ENCODE results near the gene PTPRE.

The PTPRE gene

GRCh38 chr10:128014236-128014635 is 107.3 kb downstream of the PTPRE start:
- DNase-seq (ENCODE audit: low read depth): no peak
- no peak for TF ChIP-seq POLR2A (IDR thresholded peaks at IDR 0.05; ENCODE audit: extremely low read depth, insufficient read length)
- TF ChIP-seq, protein P1, sequence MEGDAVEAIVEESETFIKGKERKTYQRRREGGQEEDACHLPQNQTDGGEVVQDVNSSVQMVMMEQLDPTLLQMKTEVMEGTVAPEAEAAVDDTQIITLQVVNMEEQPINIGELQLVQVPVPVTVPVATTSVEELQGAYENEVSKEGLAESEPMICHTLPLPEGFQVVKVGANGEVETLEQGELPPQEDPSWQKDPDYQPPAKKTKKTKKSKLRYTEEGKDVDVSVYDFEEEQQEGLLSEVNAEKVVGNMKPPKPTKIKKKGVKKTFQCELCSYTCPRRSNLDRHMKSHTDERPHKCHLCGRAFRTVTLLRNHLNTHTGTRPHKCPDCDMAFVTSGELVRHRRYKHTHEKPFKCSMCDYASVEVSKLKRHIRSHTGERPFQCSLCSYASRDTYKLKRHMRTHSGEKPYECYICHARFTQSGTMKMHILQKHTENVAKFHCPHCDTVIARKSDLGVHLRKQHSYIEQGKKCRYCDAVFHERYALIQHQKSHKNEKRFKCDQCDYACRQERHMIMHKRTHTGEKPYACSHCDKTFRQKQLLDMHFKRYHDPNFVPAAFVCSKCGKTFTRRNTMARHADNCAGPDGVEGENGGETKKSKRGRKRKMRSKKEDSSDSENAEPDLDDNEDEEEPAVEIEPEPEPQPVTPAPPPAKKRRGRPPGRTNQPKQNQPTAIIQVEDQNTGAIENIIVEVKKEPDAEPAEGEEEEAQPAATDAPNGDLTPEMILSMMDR (IDR thresholded peaks at IDR 0.05; ENCODE audit: low read depth, low read length): no peak
- TF ChIP-seq, protein P2, sequence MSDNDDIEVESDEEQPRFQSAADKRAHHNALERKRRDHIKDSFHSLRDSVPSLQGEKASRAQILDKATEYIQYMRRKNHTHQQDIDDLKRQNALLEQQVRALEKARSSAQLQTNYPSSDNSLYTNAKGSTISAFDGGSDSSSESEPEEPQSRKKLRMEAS (IDR thresholded peaks at IDR 0.05; ENCODE audit: low read depth, low read length): no peak
- no peak for TF ChIP-seq MYC (IDR thresholded peaks at IDR 0.05; ENCODE audit: low read depth, low read length)
- no peak overlapping the region for H3K4me3 ChIP-seq (ENCODE audit: low read depth, low read length)

- DNase-seq (ENCODE audit: low read depth): no peak
- no peak for TF ChIP-seq MYC (IDR thresholded peaks at IDR 0.05; ENCODE audit: low read depth, low read length)
- TF ChIP-seq, protein P1 (IDR thresholded peaks at IDR 0.05; ENCODE audit: low read depth, low read length): no peak
- TF ChIP-seq, protein P2 (IDR thresholded peaks at IDR 0.05; ENCODE audit: low read depth, low read length): no peak
- no peak for TF ChIP-seq POLR2A (IDR thresholded peaks at IDR 0.05; ENCODE audit: extremely low read depth, insufficient read length)
- H3K4me3 ChIP-seq (ENCODE audit: low read depth, low read length): no peak overlapping the region
These were observed 109.6 kb downstream of the PTPRE start for GRCh38 chr10:128016423-128017060.

DNA sequence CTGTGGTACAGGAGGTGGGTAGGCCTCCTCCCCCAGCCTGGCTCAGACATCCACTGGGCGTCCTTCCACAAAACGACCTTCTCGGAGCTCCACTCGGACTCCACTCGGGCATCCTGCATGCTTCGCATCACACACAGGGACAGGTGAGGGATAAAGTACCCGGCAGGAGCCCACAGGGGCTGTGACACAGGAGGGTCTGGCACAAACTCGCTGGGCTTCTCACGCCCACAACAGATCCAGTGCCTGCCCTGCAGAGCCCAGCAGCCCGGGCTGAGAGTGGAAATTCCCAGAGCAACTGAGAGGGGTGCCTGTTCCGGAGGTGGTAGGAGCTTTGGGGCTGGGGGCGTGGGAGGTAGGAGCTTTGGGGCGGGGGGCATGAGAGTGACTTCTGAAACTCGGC is 110.9 kb downstream of the PTPRE start:
- no peak overlapping the region for H3K4me3 ChIP-seq (ENCODE audit: low read depth, low read length)
- no peak for TF ChIP-seq MYC (IDR thresholded peaks at IDR 0.05; ENCODE audit: low read depth, low read length)
- TF ChIP-seq, protein P2 (IDR thresholded peaks at IDR 0.05; ENCODE audit: low read depth, low read length): no peak
- TF ChIP-seq, protein P1 (IDR thresholded peaks at IDR 0.05; ENCODE audit: low read depth, low read length): no peak
- no peak for TF ChIP-seq POLR2A (IDR thresholded peaks at IDR 0.05; ENCODE audit: extremely low read depth, insufficient read length)
- DNase-seq (ENCODE audit: low read depth): no peak

- TF ChIP-seq POLR2A (IDR thresholded peaks at IDR 0.05; ENCODE audit: extremely low read depth, insufficient read length) (no peak), MYC (IDR thresholded peaks at IDR 0.05; ENCODE audit: low read depth, low read length) (no peak)
- TF ChIP-seq, protein P2 (IDR thresholded peaks at IDR 0.05; ENCODE audit: low read depth, low read length): no peak
- TF ChIP-seq, protein P1 (IDR thresholded peaks at IDR 0.05; ENCODE audit: low read depth, low read length): no peak
- DNase-seq (ENCODE audit: low read depth): no peak
- no peak overlapping the region for H3K4me3 ChIP-seq (ENCODE audit: low read depth, low read length)
These were observed 111.3 kb downstream of the PTPRE start for GRCh38 chr10:128018236-128018635.

DNA sequence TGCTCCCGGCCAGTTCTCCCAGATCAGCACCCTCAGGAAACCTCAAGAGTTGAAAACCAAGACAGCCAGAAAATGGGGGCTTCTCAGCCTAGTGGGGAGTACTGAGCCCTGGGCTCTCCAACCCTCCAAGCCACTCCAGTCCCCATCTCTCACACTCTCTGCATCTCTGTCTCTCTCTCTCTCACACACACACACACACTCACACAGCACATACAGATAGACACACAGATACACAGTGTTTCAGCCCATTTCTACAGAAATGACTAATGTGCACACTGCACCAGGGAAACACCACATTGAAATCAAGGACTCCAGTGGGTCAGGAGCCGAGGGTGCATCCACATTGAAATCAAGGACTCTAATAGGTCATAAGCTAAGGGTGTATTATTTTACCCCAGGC is 111.8 kb downstream of the PTPRE start:
- TF ChIP-seq, protein P2 (IDR thresholded peaks at IDR 0.05; ENCODE audit: low read depth, low read length): no peak
- TF ChIP-seq, protein P1 (IDR thresholded peaks at IDR 0.05; ENCODE audit: low read depth, low read length): no peak
- TF ChIP-seq POLR2A (IDR thresholded peaks at IDR 0.05; ENCODE audit: extremely low read depth, insufficient read length) (no peak), MYC (IDR thresholded peaks at IDR 0.05; ENCODE audit: low read depth, low read length) (no peak)
- DNase-seq (ENCODE audit: low read depth): no peak
- no peak overlapping the region for H3K4me3 ChIP-seq (ENCODE audit: low read depth, low read length)
